ENCODE results near the gene EML5. TPM values are rescaled to one million over a fixed set of nuclear protein-coding genes. Genes with fewer than 3 reads are reported as not detected.

Gene EML5
- total RNA-seq, 2 experiments from 2014 or later: 3.0 to 3.3 TPM

GRCh38 chr14:88630565-88630964, 162.2 kb downstream of the EML5 start:
- Mint-ChIP-seq H3K36me3 (peaks cover 4% of the 10 kb centered on the region), H3K4me3 (no peak overlapping the region), H3K27me3 (no peaks in the 10 kb centered on the region), H3K9me3 (no peaks in the 10 kb centered on the region), H3K27ac (no peak overlapping the region), H3K4me1 (no peaks in the 10 kb centered on the region)
- DNase-seq: no peak

GRCh38 chr14:88628462-88628861, 164.3 kb downstream of the EML5 start:
- DNase-seq: no peak
- no peaks in the 10 kb centered on the region for H3K27me3 Mint-ChIP-seq
- no peak overlapping the region for H3K27ac Mint-ChIP-seq
- peaks cover 7% of the 10 kb centered on the region for H3K36me3 Mint-ChIP-seq
- no peak overlapping the region for H3K4me3 Mint-ChIP-seq
- no peaks in the 10 kb centered on the region for H3K4me1 Mint-ChIP-seq
- no peaks in the 10 kb centered on the region for H3K9me3 Mint-ChIP-seq

DNA sequence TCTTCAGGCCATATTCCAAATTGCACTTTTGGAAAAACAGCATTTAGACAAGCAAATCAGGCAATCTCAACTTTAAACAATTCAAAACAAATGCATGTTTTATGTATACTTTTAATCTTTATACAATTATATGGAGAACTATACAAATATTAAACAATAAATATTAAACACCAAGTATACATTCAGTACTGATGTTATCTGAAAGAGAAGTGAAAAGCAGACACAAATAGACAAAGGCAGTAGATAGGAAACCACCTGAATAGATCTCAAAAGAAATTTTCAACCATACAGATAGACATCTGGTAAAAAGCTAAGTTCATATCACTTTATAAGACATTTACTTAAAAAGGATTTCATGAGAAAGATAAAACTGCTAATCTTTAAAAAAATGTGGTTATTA, 164.7 kb downstream of the EML5 start:
- no peak for DNase-seq
- no peaks in the 10 kb centered on the region for H3K4me1 Mint-ChIP-seq
- H3K9me3 Mint-ChIP-seq: no peaks in the 10 kb centered on the region
- H3K4me3 Mint-ChIP-seq: no peak overlapping the region
- H3K36me3 Mint-ChIP-seq: peaks cover 7% of the 10 kb centered on the region
- no peak overlapping the region for H3K27ac Mint-ChIP-seq
- no peaks in the 10 kb centered on the region for H3K27me3 Mint-ChIP-seq

GRCh38 chr14:88625671-88626070, 167.1 kb downstream of the EML5 start:
- no peaks in the 10 kb centered on the region for H3K4me1 Mint-ChIP-seq
- H3K4me3 Mint-ChIP-seq: no peak overlapping the region
- no peak for DNase-seq
- H3K27ac Mint-ChIP-seq: no peak overlapping the region
- H3K36me3 Mint-ChIP-seq: peaks cover 10% of the 10 kb centered on the region
- no peaks in the 10 kb centered on the region for H3K9me3 Mint-ChIP-seq
- no peaks in the 10 kb centered on the region for H3K27me3 Mint-ChIP-seq

DNA sequence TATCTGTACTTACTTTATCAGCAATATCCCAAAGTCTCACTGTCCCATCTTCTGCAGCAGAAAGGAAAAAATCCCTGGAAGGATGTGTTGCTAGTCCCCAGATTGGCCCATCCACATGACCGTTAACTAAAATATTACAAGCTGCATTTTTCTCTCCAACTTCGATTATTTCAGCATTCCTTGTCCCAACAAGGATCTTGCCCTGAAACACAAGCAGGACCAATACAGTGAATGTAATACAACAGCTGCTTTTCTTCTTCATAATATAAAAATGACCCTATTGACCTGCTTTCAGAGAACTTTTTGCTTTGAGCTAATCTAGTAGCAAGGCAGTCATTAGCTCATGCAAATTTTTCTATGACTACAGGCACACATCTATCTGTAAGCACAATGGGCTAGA, 171.7 kb downstream of the EML5 start:
- Mint-ChIP-seq H3K4me1 (no peaks in the 10 kb centered on the region), H3K27me3 (no peaks in the 10 kb centered on the region), H3K4me3 (no peak overlapping the region)

DNA sequence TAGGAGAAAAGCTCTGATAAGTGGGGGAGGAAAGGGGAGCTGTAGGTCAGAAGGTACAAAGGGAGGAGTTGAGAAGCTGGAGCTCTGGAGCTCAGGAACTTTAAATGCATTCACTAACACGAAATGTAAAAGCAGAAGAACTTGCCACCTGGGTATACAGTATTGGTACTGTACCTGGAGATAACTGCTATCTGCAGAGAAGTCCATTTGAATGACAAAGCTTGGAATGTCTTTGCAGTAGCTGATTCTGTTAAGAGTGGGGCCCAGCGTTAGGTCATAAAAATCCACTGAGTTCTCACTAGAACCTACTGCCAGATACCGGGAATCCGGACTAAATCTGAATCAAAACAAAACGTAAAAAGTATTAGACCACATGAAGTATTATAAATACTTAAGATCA, 174.3 kb downstream of the EML5 start:
- no peak overlapping the region for H3K27ac Mint-ChIP-seq
- H3K9me3 Mint-ChIP-seq: no peaks in the 10 kb centered on the region
- peaks cover 5% of the 10 kb centered on the region for H3K36me3 Mint-ChIP-seq
- no peak for DNase-seq
- no peaks in the 10 kb centered on the region for H3K27me3 Mint-ChIP-seq
- peaks cover 2% of the 10 kb centered on the region for H3K4me1 Mint-ChIP-seq
- H3K4me3 Mint-ChIP-seq: no peak overlapping the region

More for the DNA sequence above, 171.7 kb downstream of the EML5 start:
- Mint-ChIP-seq H3K27ac (no peak overlapping the region), H3K36me3 (peaks cover 7% of the 10 kb centered on the region), H3K9me3 (no peaks in the 10 kb centered on the region)
- DNase-seq: no peak

- no peak for DNase-seq
- Mint-ChIP-seq H3K27ac (no peak overlapping the region), H3K9me3 (no peaks in the 10 kb centered on the region), H3K4me1 (peaks cover 8% of the 10 kb centered on the region), H3K36me3 (peaks cover 8% of the 10 kb centered on the region), H3K4me3 (no peak overlapping the region), H3K27me3 (no peaks in the 10 kb centered on the region)
Observed at GRCh38 chr14:88617479-88617878, 175.3 kb downstream of the EML5 start.

GRCh38 chr14:88616697-88617096, 176.1 kb downstream of the EML5 start:
- H3K27me3 Mint-ChIP-seq: no peaks in the 10 kb centered on the region

GRCh38 chr14:88614218-88614907, 178.4 kb downstream of the EML5 start:
- DNase-seq: no peak
- no peak overlapping the region for H3K27ac Mint-ChIP-seq
- H3K9me3 Mint-ChIP-seq: no peaks in the 10 kb centered on the region
- H3K4me3 Mint-ChIP-seq: no peak overlapping the region
- H3K27me3 Mint-ChIP-seq: no peaks in the 10 kb centered on the region
- H3K36me3 Mint-ChIP-seq: peaks cover 19% of the 10 kb centered on the region
- peaks cover 8% of the 10 kb centered on the region for H3K4me1 Mint-ChIP-seq

More at GRCh38 chr14:88616697-88617096, 176.1 kb downstream of the EML5 start:
- Mint-ChIP-seq H3K4me3 (no peak overlapping the region), H3K9me3 (no peaks in the 10 kb centered on the region), H3K27ac (no peak overlapping the region), H3K4me1 (peaks cover 8% of the 10 kb centered on the region), H3K36me3 (peaks cover 7% of the 10 kb centered on the region)
- DNase-seq: no peak

DNA sequence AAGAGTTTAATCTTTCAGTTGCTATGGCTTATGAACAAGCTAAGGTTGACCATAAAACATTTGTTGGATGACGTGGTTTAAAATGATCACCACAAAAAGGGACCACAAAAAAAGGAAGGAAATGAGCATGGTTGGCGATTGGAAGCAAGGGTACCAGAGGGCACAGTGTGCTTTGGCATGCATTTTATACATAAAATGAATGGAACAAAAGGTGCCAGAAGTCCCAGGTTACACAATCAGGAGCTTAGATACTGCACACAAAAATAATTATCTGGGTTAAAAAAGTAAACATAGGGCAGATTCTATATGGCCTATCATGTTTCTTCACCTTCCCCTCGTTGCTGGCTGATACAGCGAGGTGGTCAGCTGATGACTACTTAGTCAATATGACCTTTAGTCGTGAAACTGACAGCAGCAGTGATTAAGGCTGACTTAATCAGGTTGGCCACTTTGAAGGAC, 179.2 kb downstream of the EML5 start:
- peak; percentile 4 for DNase-seq
- peaks cover 8% of the 10 kb centered on the region for H3K4me1 Mint-ChIP-seq
- H3K36me3 Mint-ChIP-seq: peaks cover 20% of the 10 kb centered on the region
- H3K4me3 Mint-ChIP-seq: no peak overlapping the region
- no peak overlapping the region for H3K27ac Mint-ChIP-seq
- no peaks in the 10 kb centered on the region for H3K9me3 Mint-ChIP-seq
- H3K27me3 Mint-ChIP-seq: no peaks in the 10 kb centered on the region

DNA sequence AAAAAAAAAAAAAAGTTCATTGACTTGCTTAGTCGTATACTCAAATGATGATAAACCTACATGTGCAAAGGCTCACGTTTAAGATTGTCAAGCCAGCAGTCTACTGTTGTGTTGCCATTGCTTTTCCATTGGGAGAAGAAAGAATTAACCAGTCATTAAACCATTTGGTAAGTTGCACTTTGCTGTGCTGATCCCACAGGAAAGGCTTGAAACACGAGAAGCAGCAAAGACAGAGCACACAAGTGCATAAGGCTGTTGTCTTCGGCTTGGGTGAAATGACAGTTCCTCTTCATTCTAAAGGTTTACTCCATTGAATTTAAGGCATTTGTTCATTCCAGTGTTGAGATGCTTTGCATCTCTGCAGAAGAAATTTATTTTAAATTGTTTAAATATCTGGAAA, 179.8 kb downstream of the EML5 start:
- Mint-ChIP-seq H3K4me3 (no peak overlapping the region), H3K27me3 (no peaks in the 10 kb centered on the region), H3K36me3 (peaks cover 26% of the 10 kb centered on the region), H3K9me3 (no peaks in the 10 kb centered on the region), H3K4me1 (peaks cover 8% of the 10 kb centered on the region), H3K27ac (no peak overlapping the region)
- no peak for DNase-seq

GRCh38 chr14:88611878-88612277, 180.9 kb downstream of the EML5 start:
- peaks cover 8% of the 10 kb centered on the region for H3K4me1 Mint-ChIP-seq
- DNase-seq: no peak
- H3K9me3 Mint-ChIP-seq: no peaks in the 10 kb centered on the region
- peaks cover 36% of the 10 kb centered on the region for H3K36me3 Mint-ChIP-seq
- H3K4me3 Mint-ChIP-seq: no peak overlapping the region
- H3K27ac Mint-ChIP-seq: no peak overlapping the region
- no peaks in the 10 kb centered on the region for H3K27me3 Mint-ChIP-seq

- no peak overlapping the region for H3K27ac Mint-ChIP-seq
- peaks cover 3% of the 10 kb centered on the region for H3K4me1 Mint-ChIP-seq
- H3K4me3 Mint-ChIP-seq: no peak overlapping the region
- no peaks in the 10 kb centered on the region for H3K9me3 Mint-ChIP-seq
- no peak for DNase-seq
- no peaks in the 10 kb centered on the region for H3K27me3 Mint-ChIP-seq
- H3K36me3 Mint-ChIP-seq: peaks cover 41% of the 10 kb centered on the region
Observed at GRCh38 chr14:88607829-88608228, 184.9 kb downstream of the EML5 start.

DNA sequence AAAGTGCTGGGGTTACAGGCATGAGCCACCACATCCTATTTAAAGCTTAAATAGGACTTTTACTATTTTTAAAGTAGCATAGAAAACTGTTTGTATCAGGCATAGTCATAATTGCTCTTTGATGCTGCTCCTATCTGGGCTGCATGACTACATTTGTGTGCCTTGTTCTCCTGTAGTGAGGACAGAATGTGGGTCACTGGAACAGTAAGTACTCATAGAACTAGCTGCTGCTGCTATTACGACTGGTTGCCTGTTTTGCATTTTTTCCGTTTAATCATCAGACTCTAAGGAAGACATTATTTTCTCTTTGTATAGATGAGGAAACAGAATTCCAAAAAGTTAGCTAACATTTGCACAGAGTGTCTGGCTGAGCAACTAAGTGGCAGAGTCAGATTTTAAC, 187.2 kb downstream of the EML5 start:
- Mint-ChIP-seq H3K9me3 (no peaks in the 10 kb centered on the region), H3K4me1 (peaks cover 3% of the 10 kb centered on the region), H3K27me3 (no peaks in the 10 kb centered on the region), H3K4me3 (no peak overlapping the region), H3K27ac (no peak overlapping the region), H3K36me3 (peaks cover 45% of the 10 kb centered on the region)
- DNase-seq: no peak

DNA sequence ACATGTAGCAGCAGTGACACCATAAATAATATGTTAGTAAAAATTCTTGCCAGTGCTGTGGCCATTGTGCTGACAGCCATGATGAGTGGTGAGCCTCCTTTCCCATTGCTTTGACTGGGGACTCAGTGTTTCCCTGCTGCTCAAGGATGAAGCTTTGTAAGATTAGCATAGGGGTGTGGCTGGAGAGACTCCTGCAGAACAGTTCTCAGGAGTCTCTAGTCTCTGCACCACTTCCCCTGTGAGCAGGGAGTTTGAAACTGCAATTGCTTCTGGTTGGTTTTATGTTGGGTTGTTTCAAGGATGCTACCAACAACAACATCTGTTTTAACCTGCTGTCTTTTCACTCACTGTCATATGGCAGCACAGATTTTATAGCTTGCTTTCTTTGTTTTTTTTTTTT, 188.5 kb downstream of the EML5 start:
- H3K9me3 Mint-ChIP-seq: no peaks in the 10 kb centered on the region
- H3K27ac Mint-ChIP-seq: no peak overlapping the region
- peaks cover 14% of the 10 kb centered on the region for H3K4me1 Mint-ChIP-seq
- H3K4me3 Mint-ChIP-seq: no peak overlapping the region
- H3K27me3 Mint-ChIP-seq: no peaks in the 10 kb centered on the region
- peaks cover 46% of the 10 kb centered on the region for H3K36me3 Mint-ChIP-seq
- no peak for DNase-seq

DNA sequence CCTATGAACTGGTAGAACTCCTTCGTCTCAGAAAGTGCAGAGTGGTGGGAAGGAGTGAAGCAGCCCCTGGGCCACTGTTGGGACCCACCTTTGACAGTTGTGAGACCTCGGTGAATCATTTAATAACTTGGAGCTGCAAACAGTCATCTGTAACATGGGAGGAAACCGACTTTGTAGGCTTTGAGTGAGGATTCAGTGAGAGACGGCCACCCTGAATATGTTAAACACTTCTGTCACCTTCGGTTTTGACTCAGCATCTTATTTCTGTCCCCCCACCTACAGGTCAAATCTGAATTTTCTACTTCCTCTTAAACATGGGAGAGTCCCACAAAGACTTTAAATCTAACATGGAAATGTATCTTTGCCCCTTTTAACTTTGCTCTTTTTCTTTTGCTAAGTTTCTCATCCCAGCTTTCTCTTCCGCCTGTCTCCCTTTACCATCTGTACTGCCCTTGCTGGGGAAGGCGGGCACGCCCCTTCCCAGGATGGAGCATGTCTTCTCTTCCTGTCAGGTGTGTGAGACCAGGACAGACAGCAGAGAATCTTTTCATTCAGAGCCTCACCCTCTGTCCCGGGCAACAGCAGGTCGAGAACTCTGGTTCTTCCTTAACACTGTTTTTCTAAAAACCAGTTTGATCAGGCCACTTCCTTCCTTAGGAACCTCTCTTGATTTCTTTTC, 192.9 kb downstream of the EML5 start:
- DNase-seq: peak; percentile 21
- Mint-ChIP-seq H3K27ac (peak overlapping the region; percentile 77), H3K36me3 (peaks cover 45% of the 10 kb centered on the region), H3K4me3 (peak overlapping the region; percentile 18), H3K4me1 (peaks cover 20% of the 10 kb centered on the region), H3K9me3 (no peaks in the 10 kb centered on the region), H3K27me3 (no peaks in the 10 kb centered on the region)
